Heart left ventricle (tissue), 16 donors: ENCODE measurements around the gene ITLN1. TPM values are rescaled to one million over a fixed set of nuclear protein-coding genes. Genes with fewer than 3 reads are reported as not detected.

Experiments
- ATAC-seq, 4 donors: fragments of 200-7000 bp; cut with Tn5 transposase; one replicate each; pipeline ENCODE4 v1.9.1; 2020 to 2022; ENCODE audit warnings: moderate library complexity in 4 of 4, mild to moderate bottlenecking in 3 of 4, moderate number of reproducible peaks in 1 of 4
- DNase-seq, 5 donors: peaks; one replicate each; pipeline ENCODE4 v3.0.0-alpha.2; 2020
- H3K27ac ChIP-seq, 12 donors: fragments of 200-600 bp; sonication (generic) in 4 of 12; one replicate each; pipeline versions ENCODE4 v1.5.0 to v1.8.0; 2016 to 2022; ENCODE audit warnings: mild to moderate bottlenecking in 2 of 12
- H3K27me3 ChIP-seq, 9 donors: fragments of 200-600 bp; sonication (generic) in 2 of 9; one replicate each; pipeline versions ENCODE4 v1.5.1 to v1.8.0; 2016 to 2022; ENCODE audit warnings: mild to moderate bottlenecking in 3 of 9
- H3K36me3 ChIP-seq, 9 donors: fragments of 200-600 bp; sonication (generic) in 2 of 9; one replicate each; pipeline versions ENCODE4 v1.5.0 to v1.8.0; 2018 to 2022; ENCODE audit warnings: mild to moderate bottlenecking in 2 of 9
- H3K4me1 ChIP-seq, 12 donors: fragments of 200-600 bp; sonication (generic) in 4 of 12; one replicate each; pipeline versions ENCODE4 v1.5.0 to v1.8.0; 2016 to 2022; ENCODE audit warnings: mild to moderate bottlenecking in 3 of 12
- H3K4me3 ChIP-seq, 12 donors: fragments of 200-600 bp; sonication (generic) in 4 of 12; one replicate each; pipeline versions ENCODE4 v1.5.0 to v1.8.0; 2017 to 2022; ENCODE audit warnings: mild to moderate bottlenecking in 9 of 12, moderate library complexity in 4 of 12
- H3K9me3 ChIP-seq, 12 donors: fragments of 200-600 bp; sonication (generic) in 4 of 12; one replicate each; pipeline versions ENCODE4 v1.5.0 to v1.8.0; 2016 to 2022; ENCODE audit warnings: mild to moderate bottlenecking in 1 of 12
- CTCF ChIP-seq, 12 donors: fragments of 200-600 bp; sonication (generic) in 4 of 12; IDR thresholded peaks; one replicate each; pipeline versions ENCODE4 v1.5.0 to v1.8.0; 2018 to 2022; ENCODE audit warnings: antibody characterized with exemption in 12 of 12, mild to moderate bottlenecking in 5 of 12
- POLR2A ChIP-seq, 2 donors: fragments of 450-650 bp; IDR thresholded peaks; one replicate each; pipeline ENCODE4 v1.6.1; 2017; ENCODE audit warnings: antibody characterized with exemption in 2 of 2, mild to moderate bottlenecking in 2 of 2, moderate library complexity in 2 of 2
- WGBS, 4 donors: extraction: QIAGEN DNeasy Blood & Tissue Kit in 2 of 4; methylation state at CpG; one replicate each; pipeline versions ENCODE4 v1.1.5 to v1.1.7; 2013 to 2018; 5-methylcytosine and 5-hydroxymethylcytosine counted together
- intact Hi-C, 10 donors: fragments of 100-400 bp; cut with DNase I; formaldehyde crosslinking; loops; one replicate each; pipeline versions ENCODE4 v1.11.1 to v1.14.2; 2022
- polyA plus RNA-seq, 2 donors: library from polyadenylated mRNA; stranded (reverse); fragments of 200-250 nt; gene quantifications; one replicate each; pipeline ENCODE4 v1.2.3, GENCODE V29; 2013
- total RNA-seq, 9 donors: library from RNA; depleted of rRNA in 2 of 9; stranded (reverse); fragments of >200 nt in 2 of 9; fragmentation: NEBNext Ultra II Directional in 3 of 9; extraction: Animal tissue kit (Norgen Biotek cat#: 25700) in 3 of 9; gene quantifications; one replicate each; pipeline versions ENCODE4 v1.1.0 to v1.2.4, GENCODE V29; 2016 to 2023
- donor health status: ischemic (EF 13 %, LVEDD 7.1; RV severe dilation, severe dysfunction).
- donor health status: healthy with polysubstance abuse.
- donor health status: DM: no; HTN: yes; CAD: no.
- donor health status: DM: no; HTN: no; CAD: no.
- donor health status: ischemic (EF 25% LVEDD 6.9; RV normal size, moderate dysfunction).
- donor health status: ischemic (EF 25% LVEDD 5.7; RV mildly dilated, moderate dysfunction).
- donor health status: healthy.
- donor health status: DM: yes; HTN: yes; CAD: no.
- donor health status: ischemic (EF 35%, LVEDD 5.7; RV mildly dilated, moderate dysfunction).
- donor health status: nonischemic (EF 11% LVEDD 7.7; RV severe dilation, severe dysfunction).
- donor health status: DM: yes; HTN: yes; CAD: no.
- donor health status: PGD.
- donor health status: ischemic (EF 29% LVEDD 5.4; RV normal size, mild dysfunction).
- donor health status: nonischemic (EF 23%, LVEDD 6.1; RV moderate dilation, normal function).

Gene ITLN1
- total and polyA plus RNA-seq, 11 donors: 0.35 to 2,168 (median 2.1) TPM; not detected in 2

DNA sequence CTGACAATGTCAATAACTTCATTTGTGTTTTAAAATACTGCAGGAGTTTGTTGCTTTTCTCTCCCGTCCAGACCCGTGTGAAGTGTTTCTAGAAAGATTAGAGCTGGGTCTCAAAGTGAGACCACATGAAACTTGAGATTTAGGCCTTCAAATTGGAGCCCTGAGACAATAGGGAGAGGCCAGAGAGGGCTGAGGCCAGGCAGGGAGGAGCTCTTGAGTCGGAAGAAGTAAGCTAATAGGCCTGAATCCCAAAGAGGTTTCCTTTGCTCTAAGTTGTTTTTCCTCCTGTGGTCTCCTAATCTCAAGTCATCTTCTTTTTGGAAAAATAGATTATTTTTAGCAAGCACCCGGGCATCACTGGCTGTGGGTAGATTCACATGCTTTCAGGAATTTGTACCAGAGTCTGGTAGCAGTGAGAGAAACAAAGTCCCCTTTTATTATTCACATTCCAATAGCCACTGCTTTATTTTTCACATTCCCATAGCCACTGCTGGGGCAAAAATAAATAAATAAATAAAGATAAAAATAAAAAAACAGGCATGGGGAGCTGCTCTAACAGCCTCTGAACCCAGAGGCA, 47.9 kb downstream of the ITLN1 start:
- H3K9me3 ChIP-seq: no peaks in the 10 kb centered on the region
- ATAC-seq (no peak), DNase-seq (no peak)
- H3K36me3 ChIP-seq: no peaks in the 10 kb centered on the region
- peaks cover 0 to 5% (median 0%) of the 10 kb centered on the region in 9 donors for H3K27me3 ChIP-seq
- TF ChIP-seq POLR2A (IDR thresholded peaks at IDR 0.05) (no peak), CTCF (IDR thresholded peaks at IDR 0.05) (no peak)
- H3K4me3 ChIP-seq: no peak overlapping the region
- WGBS, 4 donors: 50 to 63% (median 58%) methylated on average over 4 of the region's 4 CpGs
- intact Hi-C loops: loop anchor here in 7 of 10 donors (5.0 to 10.0 kb wide), 6 partner anchors 112 to 260 kb away; partner anchors contain the start of genes ITLN2 (in 5 of the 7) and KLHDC9 (in 3 of the 7)
- peaks cover 0 to 38% (median 0%) of the 10 kb centered on the region in 12 donors for H3K4me1 ChIP-seq
- H3K27ac ChIP-seq: peak overlapping the region in 3 of 12 donors; percentile 7 to 80 (median 34)

- DNase-seq: no peak
- 57 to 64% (median 63%) methylated on average over 3 of the region's 3 CpGs for WGBS, 4 donors
- no peaks in the 10 kb centered on the region for H3K9me3 ChIP-seq
- ATAC-seq: no peak
- H3K27ac ChIP-seq: peak overlapping the region in 3 of 12 donors; percentile 5 to 80 (median 34)
- peaks cover 0 to 9% (median 0%) of the 10 kb centered on the region in 9 donors for H3K27me3 ChIP-seq
- TF ChIP-seq POLR2A (IDR thresholded peaks at IDR 0.05): no peak
- no peak for TF ChIP-seq CTCF (IDR thresholded peaks at IDR 0.05)
- no peaks in the 10 kb centered on the region for H3K36me3 ChIP-seq
- H3K4me3 ChIP-seq: no peak overlapping the region
- H3K4me1 ChIP-seq: peaks cover 0 to 38% (median 0%) of the 10 kb centered on the region in 12 donors
- intact Hi-C loops: loop anchor here in 7 of 10 donors (5.0 to 10.0 kb wide), 6 partner anchors 112 to 261 kb away; partner anchors contain the start of genes ITLN2 (in 5 of the 7) and KLHDC9 (in 3 of the 7)
Observed at GRCh38 chr1:160836561-160836960, 48.4 kb downstream of the ITLN1 start.

DNA sequence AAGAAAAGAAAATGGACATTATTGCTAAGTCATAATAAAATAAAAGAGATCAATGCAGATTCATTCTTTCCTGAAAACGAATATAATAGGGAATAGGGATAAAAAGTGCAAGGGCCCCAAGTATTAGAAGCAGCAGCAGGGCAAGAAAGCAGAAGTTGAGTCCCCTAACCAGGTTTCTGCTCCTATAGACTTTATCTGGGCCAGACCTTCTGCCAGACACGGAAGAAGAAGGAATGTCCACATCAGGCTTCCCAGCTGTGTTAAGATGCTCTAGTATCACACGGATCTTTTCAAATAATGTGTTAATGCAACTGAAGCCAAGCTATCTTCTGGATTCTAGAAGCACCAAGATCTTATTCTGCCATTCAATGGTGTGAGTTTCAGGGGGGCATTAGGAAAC, 49.2 kb downstream of the ITLN1 start:
- Histone ChIP-seq H3K4me3 (no peak overlapping the region), H3K9me3 (no peaks in the 10 kb centered on the region), H3K27me3 (peaks cover 0 to 9% (median 0%) of the 10 kb centered on the region in 9 donors), H3K27ac (no peak overlapping the region), H3K36me3 (no peaks in the 10 kb centered on the region), H3K4me1 (peaks cover 0 to 38% (median 0%) of the 10 kb centered on the region in 12 donors)
- intact Hi-C loops: loop anchor here in 9 of 10 donors (1.0 to 10.0 kb wide), 9 partner anchors 111 to 262 kb away; partner anchors contain the start of genes ITLN2 (in 5 of the 9) and KLHDC9 (in 3 of the 9)
- TF ChIP-seq CTCF (IDR thresholded peaks at IDR 0.05) (no peak), POLR2A (IDR thresholded peaks at IDR 0.05) (no peak)
- 82 to 88% (median 84%) methylated on average over 3 of the region's 3 CpGs for WGBS, 4 donors
- DNase-seq (no peak), ATAC-seq (no peak)

DNA sequence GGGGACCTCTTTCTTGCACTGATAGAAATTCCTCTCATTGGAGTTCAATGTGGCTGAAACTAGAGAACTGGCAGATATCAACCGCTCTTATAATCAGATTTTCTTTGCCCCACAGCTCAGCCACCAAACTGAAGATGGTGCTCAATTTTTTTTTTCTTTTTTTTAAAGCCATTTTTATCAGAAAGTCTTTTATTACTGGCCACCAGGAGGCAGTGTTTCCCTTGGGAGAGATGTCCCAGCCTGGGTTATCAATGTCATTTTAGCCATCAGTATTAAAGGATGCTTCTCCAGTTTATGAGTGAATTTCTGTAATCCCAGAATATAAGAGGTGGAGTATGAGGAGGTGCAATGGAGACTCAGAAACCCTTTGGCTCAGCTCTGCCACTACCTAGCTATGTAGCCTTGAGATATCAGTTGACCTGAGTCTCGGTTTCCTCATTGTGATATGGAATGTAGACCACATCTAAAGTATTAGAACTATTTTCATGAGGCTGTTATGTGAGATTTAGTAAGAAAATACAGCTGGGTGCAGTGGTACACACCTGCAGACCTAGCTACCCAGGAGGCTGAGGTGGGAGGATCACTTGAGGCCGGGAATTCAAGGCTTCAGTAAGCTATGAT, 49.9 kb downstream of the ITLN1 start:
- intact Hi-C loops: loop anchor here (1.0 to 10.0 kb wide), 12 partner anchors 108 to 262 kb away; partner anchors contain the start of genes ITLN2 (in 6 of the 10) and KLHDC9 (in 4 of the 10)

More for the DNA sequence above, 49.9 kb downstream of the ITLN1 start:
- ATAC-seq (no peak), DNase-seq (peak in 1 of 5 donors; percentile 30)
- peaks cover 0 to 9% (median 0%) of the 10 kb centered on the region in 9 donors for H3K27me3 ChIP-seq
- H3K9me3 ChIP-seq: no peaks in the 10 kb centered on the region
- WGBS, 4 donors: 75 to 91% (median 83%) methylated on average over 3 of the region's 3 CpGs
- H3K27ac ChIP-seq: no peak overlapping the region
- TF ChIP-seq CTCF (IDR thresholded peaks at IDR 0.05) (peak; percentile 19 to 70 (median 58)), POLR2A (IDR thresholded peaks at IDR 0.05) (no peak)
- H3K4me3 ChIP-seq: no peak overlapping the region
- peaks cover 0 to 38% (median 0%) of the 10 kb centered on the region in 12 donors for H3K4me1 ChIP-seq
- H3K36me3 ChIP-seq: no peaks in the 10 kb centered on the region
